Measurements from ENCODE around the gene APOA4. TPM values are rescaled to one million over a fixed set of nuclear protein-coding genes. Genes with fewer than 3 reads are reported as not detected.
A peak's percentile ranks its signal among the peaks of the same experiment; 100 is the strongest.

Gene APOA4
- total RNA-seq, 1 donor from 2014 or later, result not detected

- peaks cover 32% of the 10 kb centered on the region for H3K36me3 ChIP-seq
Observed at GRCh38 chr11:116771935-116772334, 51.2 kb downstream of the APOA4 start.

More at GRCh38 chr11:116771935-116772334, 51.2 kb downstream of the APOA4 start:
- no peaks in the 10 kb centered on the region for H3K9me3 ChIP-seq
- H3K4me3 ChIP-seq, result peak overlapping the region; percentile 70
- peak overlapping the region; percentile 93 for H3K27ac ChIP-seq
- intact Hi-C loops (cut with DNase I), result no loop called here
- peaks cover 24% of the 10 kb centered on the region for H3K4me1 ChIP-seq
- no peaks in the 10 kb centered on the region for H3K27me3 ChIP-seq
- no peak for TF ChIP-seq CTCF (IDR thresholded peaks at IDR 0.05)
- no peak for ATAC-seq
- no peak for DNase-seq

Other genes starting within 250 kb of the APOA4 start
- 17.7 TPM for gene BUD13, start 50.3 kb downstream of the APOA4 start, total RNA-seq
- gene ZPR1, start 35.3 kb downstream of the APOA4 start, total RNA-seq, result 43.1 TPM
- gene APOA5, start 31.4 kb downstream of the APOA4 start, total RNA-seq, result not detected
- not detected for gene APOC3, start 6.6 kb upstream of the APOA4 start, total RNA-seq
- gene APOA1, start 14.3 kb upstream of the APOA4 start, total RNA-seq, result 5.4 TPM

All from upper lobe of right lung (tissue), 1 donor.